NCI-H128 (cell line): ENCODE data around the gene ZC3H7B.
"Not testable (repeated sequence)": the region's sequence is repeated elsewhere in the genome, so short reads cannot be mapped to it uniquely, and the experiment has no call there.

Experiments used
- DNase-seq: peaks from one replicate; lab custom pipeline; 2025; ENCODE audit not compliant: unreplicated experiment; lab: John Stamatoyannopoulos, UW

The ZC3H7B gene

GRCh38 chr22:41301085-41302020 lies at the start of gene ZC3H7B:
Gene ZC3H7B, plus strand, starts transcription at chr22:41301525. Its CDS starts 19,136 bp downstream, at chr22:41320661.
- peak; percentile 40 for DNase-seq

DNA sequence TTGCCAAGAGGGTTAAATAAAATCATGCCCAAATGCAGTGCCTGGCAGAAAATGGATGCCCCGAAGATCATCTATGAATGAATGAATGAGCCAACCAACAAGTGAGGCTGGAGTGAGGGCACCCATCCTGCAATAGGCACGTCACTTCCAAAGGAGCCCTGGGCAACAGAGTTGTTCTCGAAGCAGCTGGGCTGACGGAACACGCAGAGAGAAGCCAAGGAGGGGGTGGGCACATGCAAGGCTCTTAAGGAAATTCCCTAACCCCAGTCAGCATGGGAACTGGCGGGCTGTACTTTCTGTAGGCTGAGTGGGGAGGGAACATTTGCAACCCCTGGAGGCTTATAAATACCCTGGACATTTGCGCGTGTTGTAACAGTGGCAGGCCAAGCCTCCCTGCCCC lies 49.0 kb upstream of the ZC3H7B start:
- no peak for DNase-seq

DNA sequence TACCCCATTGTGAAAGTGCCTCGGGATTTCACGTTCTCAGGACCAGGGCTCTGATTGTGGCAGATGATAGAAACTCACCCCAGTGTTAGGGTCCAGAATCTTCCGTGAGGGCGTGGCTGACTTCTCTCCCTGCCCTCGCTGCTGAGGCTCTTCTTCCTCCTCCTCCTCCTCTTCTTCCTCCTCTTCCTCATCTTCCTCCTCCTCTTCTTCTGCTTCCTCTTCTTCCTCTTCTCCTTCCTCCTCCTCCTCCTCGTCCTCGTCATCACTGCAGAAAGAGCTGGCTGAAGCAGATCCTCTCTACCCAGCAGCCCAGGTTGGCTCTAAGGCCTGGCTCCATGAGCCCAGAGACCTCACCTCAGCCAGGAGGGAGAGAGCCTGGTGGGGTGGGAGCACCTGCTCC lies 47.1 kb upstream of the ZC3H7B start:
- DNase-seq: no peak

- no peak for DNase-seq
Measured at GRCh38 chr22:41256254-41257253, 44.8 kb upstream of the ZC3H7B start.

DNA sequence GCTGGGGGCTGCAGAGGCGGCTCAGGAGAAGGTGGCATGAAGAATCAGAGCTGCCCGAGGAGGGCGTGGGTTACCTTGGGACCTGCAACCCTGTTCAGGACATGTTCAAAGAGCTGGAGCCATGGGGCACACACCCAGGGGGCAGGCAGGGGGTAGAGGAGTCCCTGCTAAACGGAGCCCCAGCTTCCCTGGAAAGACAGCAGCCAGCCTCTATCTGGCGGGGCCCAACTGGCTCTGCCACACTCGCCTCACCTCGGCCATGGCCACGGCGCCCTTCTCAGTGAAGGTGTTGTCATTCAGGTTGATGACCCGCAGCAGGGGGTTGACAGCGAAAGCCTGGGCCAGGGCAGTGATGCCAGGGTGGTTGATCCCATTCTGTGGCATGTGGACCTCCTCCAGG lies 43.6 kb upstream of the ZC3H7B start:
- DNase-seq: no peak

- not testable (repeated sequence) for DNase-seq
Measured at GRCh38 chr22:41259756-41260155, 41.6 kb upstream of the ZC3H7B start.

- no peak for DNase-seq
Measured at GRCh38 chr22:41260871-41261270, 40.5 kb upstream of the ZC3H7B start.

GRCh38 chr22:41261541-41262249 lies 39.6 kb upstream of the ZC3H7B start:
- DNase-seq: no peak

DNA sequence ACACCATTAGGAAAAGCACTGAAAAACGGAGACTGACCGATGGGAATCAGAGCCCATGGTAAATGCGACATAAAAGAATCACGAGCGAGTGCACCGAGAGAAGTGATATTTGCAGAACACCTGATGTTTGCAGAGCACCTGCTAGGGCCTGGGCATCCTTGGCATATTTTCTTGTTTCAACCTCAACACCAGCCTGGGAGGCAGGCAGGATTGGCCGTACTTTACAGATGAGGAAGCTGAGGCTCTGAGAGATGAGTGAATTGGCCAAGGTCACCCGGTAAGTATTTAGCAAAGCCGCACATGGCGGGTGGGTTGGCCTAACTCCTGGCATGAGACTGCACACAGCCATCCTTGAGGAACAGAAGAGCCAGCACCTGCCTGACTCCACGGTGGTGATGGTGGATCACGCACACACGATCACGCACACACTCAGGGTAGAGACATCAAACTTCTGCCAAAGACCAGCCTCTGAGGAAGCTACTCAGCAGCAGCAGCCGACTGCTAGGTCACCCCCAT lies 39.0 kb upstream of the ZC3H7B start:
- no peak for DNase-seq

DNA sequence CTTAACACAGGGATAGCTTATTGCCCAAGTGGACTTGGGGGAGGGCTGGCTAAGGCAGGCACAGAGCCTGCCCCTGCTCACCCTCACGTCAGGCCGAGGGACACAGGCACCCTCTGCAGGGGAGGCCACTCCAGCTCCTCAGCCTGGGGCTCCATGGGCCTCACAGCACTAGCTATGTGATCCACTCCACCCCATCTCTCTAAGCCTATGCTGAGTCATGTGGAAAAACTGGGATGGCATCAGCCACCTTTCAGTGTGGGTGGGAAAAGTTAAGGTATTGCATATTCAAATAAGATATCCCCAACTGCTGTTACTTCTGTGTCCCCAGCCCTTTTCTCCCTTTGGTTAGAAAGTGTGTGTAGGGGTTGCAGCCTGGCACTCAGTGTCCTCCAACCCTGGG lies 37.6 kb upstream of the ZC3H7B start:
- no peak for DNase-seq

DNA sequence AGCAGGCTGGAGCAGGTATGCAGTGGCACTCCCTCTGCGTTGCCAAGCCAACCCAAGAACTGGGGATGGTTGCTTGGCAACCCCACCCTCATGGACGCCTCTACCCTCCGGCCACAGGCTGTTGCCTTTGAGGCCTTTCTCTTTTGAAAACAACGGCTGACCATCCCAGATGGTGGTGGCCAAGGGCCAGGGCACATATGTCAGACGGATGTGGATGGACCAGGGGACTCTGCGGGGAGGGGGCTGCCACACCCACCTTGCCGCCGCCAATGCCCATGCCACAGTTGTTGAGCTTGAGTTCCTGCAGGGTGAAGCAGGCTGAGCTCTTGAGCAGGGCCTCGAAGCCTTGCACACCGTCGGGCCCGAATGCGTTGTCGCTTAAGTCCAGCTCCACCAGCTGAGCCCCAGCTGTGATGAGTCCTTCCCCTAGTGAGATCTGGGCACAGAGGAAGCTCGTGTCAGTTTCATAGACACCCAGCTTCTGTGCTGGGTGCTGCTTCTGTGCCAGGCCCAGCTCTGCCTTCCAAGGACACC lies 36.9 kb upstream of the ZC3H7B start:
- DNase-seq: no peak

DNA sequence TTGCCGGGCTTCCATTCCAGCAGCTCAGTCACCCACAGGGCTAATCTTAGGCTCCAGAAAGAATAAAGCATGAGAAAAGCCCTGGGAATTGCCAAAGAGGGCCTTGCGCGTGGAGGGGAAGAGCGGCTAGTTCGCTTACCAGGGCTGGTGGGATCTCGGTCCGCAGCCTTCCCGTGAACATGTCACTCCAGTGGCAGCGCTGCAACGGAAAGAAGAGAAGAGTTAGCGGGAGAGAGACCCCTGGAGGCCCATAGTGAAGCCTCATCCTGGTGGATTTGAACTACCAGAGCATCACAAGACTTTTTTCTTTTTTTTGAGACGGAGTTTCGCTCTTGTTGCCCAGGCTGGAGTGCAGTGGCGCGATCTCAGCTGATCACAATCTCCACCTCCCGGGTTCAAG lies 33.4 kb upstream of the ZC3H7B start:
- DNase-seq: no peak

DNA sequence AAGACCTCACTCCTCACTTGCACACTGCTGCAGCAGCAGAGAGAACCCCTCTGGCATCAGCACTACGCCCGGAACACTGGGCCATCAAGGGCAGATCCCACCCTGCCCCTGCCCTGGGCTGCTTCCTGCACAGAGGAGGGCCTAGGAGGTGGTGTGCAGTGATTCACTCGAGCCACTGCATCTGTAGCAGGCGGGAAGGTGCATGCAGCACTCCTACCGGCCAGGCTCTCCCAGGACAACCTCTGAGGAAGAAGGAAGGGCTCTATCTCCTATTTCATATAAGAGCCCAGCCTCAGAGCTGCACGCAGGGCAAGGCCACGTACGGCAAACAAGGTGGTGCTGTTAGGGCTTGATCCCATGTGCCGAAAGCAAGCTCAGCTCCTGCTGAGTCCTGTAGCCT lies 29.5 kb upstream of the ZC3H7B start:
- no peak for DNase-seq

- no peak for DNase-seq
Measured at GRCh38 chr22:41273128-41273527, 28.2 kb upstream of the ZC3H7B start.

GRCh38 chr22:41274856-41275255 lies 26.5 kb upstream of the ZC3H7B start:
- no peak for DNase-seq

- DNase-seq: no peak
Measured at GRCh38 chr22:41280065-41280464, 21.3 kb upstream of the ZC3H7B start.

GRCh38 chr22:41280854-41281253 lies 20.5 kb upstream of the ZC3H7B start:
- no peak for DNase-seq

GRCh38 chr22:41284465-41284864 lies 16.9 kb upstream of the ZC3H7B start:
- no peak for DNase-seq

- no peak for DNase-seq
Measured at GRCh38 chr22:41285441-41285819, 15.9 kb upstream of the ZC3H7B start.

- peak; percentile 95 for DNase-seq
Measured at GRCh38 chr22:41285820-41286638, 15.3 kb upstream of the ZC3H7B start, which contains the start of gene RANGAP1. Gene RANGAP1, minus strand, starts transcription at chr22:41286187. Its CDS starts 5,143 bp downstream, at chr22:41281044.
